Epithelial cell of proximal tubule (primary cell): ENCODE measurements around the gene SLC37A2. TPM values are rescaled to one million over a fixed set of nuclear protein-coding genes. Genes with fewer than 3 reads are reported as not detected.

Source experiments
- DNase-seq: peaks from one replicate; pipeline ENCODE4 v3.0.0-alpha.2; 2011; ENCODE audit warnings: low read depth
- H3K4me3 ChIP-seq: 2 replicates; pipeline ENCODE4 v1.5.1; 2011; ENCODE audit warnings: low read depth, mild to moderate bottlenecking, low read length
- total RNA-seq: library from RNA; depleted of rRNA; stranded (reverse); fragments of >200 nt; gene quantifications from 2 replicates; pipeline ENCODE4 v1.2.3, GENCODE V29; 2015
- TF ChIP-seq, protein P1 (sequence below): conservative IDR thresholded peaks from 2 replicates; pipeline ENCODE4 v1.5.1; 2012; ENCODE audit warnings: low read depth, mild to moderate bottlenecking, low read length

Gene SLC37A2
- total RNA-seq, 1 donor from 2014 or later: 2.7 TPM

DNA sequence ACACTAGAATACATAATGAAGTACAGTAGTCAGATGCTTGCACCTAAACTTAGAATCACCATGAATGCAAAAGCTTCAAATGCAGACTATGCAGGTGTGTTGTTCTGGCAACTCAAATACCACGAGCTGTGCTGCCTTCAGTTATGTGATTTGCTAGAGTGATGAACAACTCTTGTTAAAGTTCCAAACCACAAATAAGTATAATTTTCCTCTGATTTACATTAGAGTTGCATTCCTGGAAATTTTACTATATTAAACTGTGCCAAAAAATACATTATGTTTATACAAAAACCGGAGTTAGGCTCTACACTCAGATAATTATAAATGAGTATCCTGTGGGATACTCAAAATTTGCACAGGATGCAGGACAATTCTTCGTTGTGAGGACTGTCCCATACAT, 45.4 kb downstream of the SLC37A2 start:
- H3K4me3 ChIP-seq: no peak overlapping the region
- DNase-seq: no peak
- TF ChIP-seq, protein P1, sequence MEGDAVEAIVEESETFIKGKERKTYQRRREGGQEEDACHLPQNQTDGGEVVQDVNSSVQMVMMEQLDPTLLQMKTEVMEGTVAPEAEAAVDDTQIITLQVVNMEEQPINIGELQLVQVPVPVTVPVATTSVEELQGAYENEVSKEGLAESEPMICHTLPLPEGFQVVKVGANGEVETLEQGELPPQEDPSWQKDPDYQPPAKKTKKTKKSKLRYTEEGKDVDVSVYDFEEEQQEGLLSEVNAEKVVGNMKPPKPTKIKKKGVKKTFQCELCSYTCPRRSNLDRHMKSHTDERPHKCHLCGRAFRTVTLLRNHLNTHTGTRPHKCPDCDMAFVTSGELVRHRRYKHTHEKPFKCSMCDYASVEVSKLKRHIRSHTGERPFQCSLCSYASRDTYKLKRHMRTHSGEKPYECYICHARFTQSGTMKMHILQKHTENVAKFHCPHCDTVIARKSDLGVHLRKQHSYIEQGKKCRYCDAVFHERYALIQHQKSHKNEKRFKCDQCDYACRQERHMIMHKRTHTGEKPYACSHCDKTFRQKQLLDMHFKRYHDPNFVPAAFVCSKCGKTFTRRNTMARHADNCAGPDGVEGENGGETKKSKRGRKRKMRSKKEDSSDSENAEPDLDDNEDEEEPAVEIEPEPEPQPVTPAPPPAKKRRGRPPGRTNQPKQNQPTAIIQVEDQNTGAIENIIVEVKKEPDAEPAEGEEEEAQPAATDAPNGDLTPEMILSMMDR: no peak

DNA sequence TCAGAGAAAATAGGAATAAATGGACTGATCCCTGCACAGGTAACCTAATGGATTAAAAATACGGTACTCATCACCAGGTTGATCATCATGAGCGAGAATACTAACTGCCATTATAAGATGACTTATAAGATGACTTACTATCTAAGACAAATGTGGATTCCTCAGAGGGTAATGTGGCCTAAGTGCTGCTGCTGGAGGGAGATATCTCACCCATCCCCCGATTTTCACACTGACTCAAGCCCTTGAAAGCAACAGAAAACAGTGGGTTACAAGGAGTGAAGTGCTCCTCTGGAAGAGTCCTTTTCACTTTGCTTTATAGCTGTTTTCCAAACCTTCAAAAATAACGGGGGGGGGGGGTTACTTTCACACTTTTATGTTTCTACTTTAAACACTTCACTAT, 47.4 kb downstream of the SLC37A2 start:
- DNase-seq: no peak
- peak overlapping the region; percentile 85 for H3K4me3 ChIP-seq
- TF ChIP-seq, protein P1: no peak

DNA sequence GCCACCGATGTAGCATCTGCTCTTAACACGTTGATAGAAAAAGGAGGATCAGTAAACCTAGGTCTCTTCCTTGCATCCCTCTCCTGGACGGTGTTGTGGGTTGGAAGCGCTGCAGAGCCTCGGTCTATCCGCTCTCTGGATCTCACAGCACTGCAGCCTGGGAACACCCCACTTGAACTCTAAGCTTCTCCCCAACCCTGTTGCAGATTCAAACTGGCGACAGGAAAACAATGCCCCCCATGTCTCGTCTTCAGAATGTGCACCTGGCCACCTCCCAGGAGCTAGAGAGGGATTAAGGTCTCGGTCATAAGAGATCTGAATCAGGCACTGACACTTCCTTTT, 47.9 kb downstream of the SLC37A2 start:
- TF ChIP-seq, protein P1: no peak
- no peak for DNase-seq
- H3K4me3 ChIP-seq: peak overlapping the region; percentile 85

DNA sequence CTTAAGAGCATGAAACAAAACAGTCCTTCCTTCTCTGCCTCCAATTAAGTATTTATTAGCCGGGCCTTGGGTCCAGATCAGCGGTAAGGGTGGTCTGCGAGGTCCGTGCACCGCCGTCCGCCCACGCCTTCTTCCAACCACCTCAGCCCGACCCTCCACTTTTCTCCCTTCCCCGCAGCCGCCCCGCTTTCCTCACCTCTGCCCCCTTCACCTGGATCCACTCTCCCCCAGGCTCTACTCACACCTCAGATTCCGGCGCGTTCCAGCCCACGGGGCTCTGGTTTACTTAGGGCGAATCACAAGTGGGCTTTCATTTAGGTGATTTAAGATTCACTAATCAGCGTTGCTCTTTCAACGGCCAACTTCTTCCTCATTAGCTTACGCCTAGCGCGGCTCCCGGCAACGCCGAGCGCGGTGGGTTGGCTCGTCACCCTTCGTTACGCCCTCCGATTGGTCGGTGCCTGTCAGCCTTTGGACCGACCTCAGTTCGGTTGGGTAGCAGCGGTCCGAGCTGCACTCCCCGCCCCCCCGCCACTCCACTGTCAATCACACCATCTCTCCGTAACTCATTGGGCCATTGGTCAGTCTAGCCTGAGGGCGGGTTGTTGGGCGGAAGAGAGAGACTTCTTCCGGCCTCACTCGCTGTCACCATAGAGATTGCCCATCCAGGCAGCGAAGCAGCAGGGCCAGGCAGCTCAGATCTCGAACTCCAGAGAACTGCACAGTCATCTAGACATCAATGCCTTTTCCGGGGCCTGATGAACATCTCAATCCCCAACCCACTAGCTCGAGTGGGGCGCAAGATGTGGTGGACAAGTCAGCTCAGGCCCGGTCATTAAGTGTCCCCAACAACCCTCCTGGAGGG, 48.5 kb downstream of the SLC37A2 start, which contains the start of gene TMEM218:
Gene TMEM218, minus strand, starts transcription at position 284 of the 865 bp plus-strand sequence. CDS start 9,385 bp downstream, outside the sequence.
- peak; percentile 86 for DNase-seq
- TF ChIP-seq, protein P1: no peak

DNA sequence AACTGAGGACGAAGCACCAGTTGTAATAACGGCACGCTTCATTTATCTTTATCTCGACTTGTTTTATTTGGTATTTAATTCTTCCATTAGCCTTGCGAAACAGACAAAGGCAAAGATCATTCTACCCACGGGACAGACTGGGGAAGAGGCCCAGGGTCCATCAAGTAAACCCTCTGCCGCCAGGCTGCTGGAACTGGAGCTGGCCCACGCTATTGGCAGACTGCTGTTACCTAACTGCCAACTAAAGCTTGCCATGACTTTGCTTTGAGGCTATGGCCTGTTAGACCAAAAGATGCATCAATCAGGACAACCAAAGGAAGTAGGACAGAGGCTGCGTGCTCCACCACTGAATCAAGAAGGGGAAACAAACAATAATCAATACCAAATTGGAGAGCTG, 49.1 kb downstream of the SLC37A2 start:
- TF ChIP-seq, protein P1: no peak
- peak overlapping the region; percentile 85 for H3K4me3 ChIP-seq
- DNase-seq: no peak

More for the DNA sequence above, 48.5 kb downstream of the SLC37A2 start, which contains the start of gene TMEM218:
- H3K4me3 ChIP-seq: peak within 1 kb of the TSS; percentile 85

DNA sequence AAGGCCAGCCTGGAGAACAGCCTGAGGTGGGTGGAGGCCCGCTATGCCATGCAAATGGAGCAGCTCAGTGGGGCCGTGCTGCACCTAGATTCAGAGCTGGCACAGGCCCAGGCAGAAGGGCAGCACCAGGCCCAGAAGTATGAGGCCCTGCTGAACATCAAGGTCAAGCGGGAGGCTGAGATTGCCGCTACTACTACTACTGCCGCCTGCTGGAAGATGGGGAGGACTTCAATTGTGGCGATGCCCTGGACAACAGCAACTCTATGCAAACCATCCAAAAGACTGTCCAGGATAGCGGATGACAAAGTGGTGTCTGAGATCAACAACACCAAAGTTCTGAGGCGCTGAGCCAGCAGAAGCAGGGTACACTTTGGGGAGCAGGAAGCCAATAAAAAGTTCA, 51.4 kb downstream of the SLC37A2 start:
- DNase-seq: no peak
- no peak overlapping the region for H3K4me3 ChIP-seq
- TF ChIP-seq, protein P1: no peak

DNA sequence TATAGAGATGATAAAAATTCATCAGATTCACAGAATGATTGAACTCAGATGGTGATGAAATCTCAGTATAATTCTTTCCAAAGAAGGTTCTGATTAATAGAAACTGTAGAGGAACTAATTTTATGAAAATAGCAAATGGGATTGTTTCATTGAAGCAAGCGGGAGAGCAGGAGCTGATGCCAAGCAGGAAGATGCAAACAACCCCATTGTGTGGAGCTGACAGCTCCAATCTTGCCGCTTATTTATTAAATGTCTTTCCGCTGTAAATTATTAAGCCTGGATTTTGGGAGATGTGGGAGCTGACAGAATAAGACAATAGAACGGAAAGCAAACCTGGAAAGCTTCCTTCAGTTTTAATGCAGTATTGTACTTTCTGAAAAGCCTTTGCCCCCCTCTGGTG, 54.3 kb downstream of the SLC37A2 start:
- H3K4me3 ChIP-seq: no peak overlapping the region
- TF ChIP-seq, protein P1: no peak
- no peak for DNase-seq
